Activated T-cell treated with anti-CD3 and anti-CD28 coated beads, Interleukin-2, amount 50 U/mL, for 48 hours (primary cell): ENCODE measurements around the gene ABCG4.
"Not testable (repeated sequence)": the region's sequence is repeated elsewhere in the genome, so short reads cannot be mapped to it uniquely, and the experiment has no call there.

Experiments used
- DNase-seq, 2 experiments: peaks; one replicate each; pipeline ENCODE4 v3.0.0-alpha.2; 2020

Gene ABCG4

DNA sequence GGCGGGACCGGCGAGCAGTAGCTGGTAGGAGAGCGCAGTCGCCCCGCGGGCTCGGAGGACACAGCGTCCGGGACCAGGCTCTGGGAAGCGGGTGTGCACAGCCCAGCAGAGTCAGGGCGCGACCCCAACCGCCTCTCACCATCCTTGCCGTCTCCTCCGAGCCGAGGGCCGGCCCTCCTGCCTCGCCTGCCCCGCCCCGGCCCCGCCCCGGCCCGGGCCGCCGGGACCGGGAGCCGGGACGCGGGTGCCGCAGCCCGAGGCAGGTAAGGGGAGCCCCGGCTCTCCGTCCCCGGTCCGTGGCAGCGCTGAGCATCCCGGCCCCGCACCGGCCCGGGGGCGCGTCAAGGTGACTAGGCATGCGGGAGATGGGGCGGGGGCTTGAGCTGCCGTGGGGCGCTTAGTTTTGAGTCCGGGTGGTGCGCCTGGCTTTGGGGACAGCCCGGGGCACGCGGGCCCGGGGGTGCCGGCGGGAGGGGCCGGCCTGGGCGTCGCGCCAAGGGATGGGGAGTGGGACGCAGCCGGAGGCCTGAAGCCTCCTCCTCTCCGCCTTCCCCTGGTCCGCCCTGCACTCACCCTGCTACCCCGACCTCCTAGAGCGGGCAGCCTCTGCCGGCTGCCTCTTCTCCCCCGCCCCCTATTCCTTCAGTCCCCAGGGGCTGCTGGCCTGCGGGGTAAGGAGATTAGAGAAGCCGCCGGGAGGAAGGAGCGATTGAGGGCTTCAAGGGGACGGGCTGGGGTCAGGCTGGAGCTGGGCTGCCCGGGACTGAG lies at the start of gene ABCG4:
ABCG4 (plus strand) TSS at position 35 of the 768 bp plus-strand sequence. CDS start 914 bp downstream, outside the sequence.
- peak in 1 of 2 experiments; percentile 46 for DNase-seq

DNA sequence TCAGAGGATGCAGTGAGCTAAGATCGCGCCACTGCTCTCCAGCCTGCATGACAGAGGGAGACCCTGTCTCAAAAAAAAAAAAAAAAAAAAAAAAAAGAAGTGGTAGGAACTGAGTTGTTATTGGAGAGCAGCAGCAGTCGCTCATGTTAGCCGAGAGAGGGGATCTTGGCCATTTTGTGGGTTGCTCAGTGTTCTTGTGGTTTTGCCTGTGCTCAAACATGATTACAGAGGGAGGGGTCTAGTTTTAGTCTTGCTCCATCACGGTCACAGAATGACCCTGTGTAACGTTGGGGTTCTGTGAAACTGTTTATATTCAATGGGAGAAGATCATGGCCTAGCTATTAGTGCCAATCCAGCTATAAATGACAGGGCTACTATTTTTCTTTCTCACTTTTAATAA lies 49.1 kb upstream of the ABCG4 start:
- DNase-seq = no peak

DNA sequence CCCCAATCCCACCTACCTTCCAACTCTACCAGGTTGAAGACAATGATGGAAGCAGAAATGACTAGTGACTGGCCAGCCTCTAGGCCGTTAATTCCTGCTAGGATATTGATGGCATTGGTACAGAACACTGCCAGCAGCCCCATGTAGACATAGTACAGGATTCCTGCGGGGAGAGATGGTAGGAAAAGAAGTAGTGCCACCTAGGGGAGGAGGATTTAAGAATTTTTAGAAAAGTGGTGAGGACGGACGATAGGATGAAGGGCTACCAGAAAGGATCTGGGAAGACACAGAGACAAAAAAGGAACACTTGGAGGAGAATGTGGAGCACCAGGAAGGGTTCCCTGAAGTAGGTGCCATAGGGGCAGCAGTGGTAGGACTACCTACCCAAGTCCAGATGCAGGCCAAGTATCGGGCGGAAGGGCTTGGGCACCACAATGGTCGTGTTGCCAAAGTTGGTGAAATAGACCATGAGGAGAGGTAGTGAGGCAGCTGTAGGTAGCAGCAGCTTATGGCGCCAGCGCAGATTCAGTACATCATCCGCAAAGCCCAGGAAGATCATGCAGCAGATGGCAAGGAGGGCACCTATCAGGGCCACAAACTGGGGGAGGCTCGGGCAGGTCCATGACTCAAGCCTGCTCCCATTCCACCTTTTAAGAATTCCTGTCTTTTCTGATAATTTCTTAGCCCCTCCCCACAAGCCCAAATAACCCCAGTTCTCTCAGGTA lies 48.4 kb upstream of the ABCG4 start:
- no peak for DNase-seq

DNA sequence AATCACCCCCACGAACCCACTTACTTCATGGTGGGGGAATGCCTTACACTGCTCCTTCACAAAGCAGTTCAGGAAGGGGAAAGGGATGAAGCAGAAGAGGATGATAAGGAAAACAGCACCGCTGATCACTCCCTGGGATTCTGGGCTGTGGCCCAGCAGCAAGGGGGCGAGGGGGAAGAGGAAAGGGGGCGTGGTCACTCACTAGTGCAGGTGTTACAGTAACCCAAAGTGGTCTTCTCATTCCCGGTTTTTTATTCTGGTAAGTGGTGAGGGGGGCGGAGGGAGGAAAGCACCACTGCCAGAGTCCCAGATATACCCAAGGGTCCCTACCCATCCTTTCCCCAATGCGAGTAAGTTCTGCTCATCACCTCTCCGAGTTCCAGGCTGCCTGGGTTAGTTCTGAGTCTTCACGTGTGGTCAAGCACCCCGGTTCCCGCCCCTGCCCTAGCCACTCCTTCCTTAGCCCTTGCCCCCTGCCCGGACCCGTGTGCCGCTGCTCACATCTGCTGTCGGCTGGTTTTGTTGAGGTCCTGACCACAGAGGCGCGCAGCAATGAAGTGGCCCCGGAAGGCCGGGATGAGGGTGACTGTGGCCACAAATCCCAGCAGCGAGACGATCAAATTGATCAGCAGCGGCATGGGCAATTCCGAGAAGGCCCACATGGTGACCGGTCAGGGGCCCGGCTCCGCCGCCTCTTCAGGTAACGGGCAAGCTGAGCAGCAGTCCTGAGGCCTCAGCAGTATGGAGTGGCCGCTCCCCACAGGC lies 47.7 kb upstream of the ABCG4 start:
- no peak for DNase-seq

DNA sequence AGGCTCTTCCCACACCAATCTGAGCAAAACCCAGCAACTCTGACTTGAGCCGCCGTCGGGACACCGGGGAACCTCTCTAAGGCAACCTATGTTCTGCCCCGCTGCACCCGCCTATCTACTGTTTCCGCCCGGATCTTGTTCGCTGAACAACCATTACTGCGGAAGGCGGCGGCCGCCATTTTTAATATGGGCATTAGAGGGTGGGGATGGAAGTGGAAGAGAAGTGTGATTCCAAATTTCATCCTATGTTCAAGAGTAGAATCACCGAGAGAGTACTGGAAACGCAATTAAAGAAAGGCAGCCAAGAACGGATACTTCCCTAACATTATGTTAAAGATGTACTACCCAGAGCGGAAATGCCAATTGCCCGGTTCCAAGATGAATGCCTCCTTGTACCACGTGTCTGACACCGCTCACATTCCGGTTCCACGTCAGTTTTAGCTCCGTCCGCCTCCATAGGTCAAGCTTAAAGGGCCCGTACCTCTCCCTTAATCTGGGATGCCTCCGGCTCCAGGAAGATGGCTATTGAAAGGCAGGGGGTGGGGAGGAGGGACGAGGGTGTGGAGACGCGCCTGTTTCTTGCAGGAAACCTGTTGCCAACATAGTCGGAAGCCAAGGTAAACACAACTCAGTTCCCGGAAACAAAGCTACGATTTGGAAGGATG lies 47.0 kb upstream of the ABCG4 start, which contains the start of gene DPAGT1:
DPAGT1 (minus strand) TSS at position 95 of the 665 bp plus-strand sequence. CDS start 198 bp downstream, outside the sequence.
- peak; percentile 89 to 90 for DNase-seq

DNA sequence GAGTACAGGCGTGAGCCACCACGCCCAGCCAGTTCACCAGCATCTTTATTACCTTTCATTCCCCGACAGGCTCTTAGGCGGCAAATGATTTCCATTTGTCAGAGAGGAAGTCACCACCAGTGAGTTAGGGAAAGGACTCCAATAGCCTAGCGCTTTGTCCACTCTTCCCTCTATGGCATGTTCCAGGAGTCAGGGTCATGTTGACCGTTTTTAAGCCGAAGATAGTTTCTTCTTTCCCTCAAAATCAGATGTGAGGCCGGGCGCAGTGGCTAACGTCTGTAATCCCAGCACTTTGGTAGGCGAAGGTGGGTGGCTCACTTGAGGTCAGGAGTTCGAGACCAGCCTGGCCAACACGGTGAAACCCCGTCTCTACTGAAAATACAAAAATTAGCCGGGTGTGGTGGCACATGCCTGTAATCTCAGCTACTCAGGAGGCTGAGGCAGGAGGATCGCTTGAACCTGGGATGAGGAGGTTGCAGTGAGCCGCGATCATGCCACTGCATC lies 45.6 kb upstream of the ABCG4 start:
- DNase-seq = not testable (repeated sequence)

DNA sequence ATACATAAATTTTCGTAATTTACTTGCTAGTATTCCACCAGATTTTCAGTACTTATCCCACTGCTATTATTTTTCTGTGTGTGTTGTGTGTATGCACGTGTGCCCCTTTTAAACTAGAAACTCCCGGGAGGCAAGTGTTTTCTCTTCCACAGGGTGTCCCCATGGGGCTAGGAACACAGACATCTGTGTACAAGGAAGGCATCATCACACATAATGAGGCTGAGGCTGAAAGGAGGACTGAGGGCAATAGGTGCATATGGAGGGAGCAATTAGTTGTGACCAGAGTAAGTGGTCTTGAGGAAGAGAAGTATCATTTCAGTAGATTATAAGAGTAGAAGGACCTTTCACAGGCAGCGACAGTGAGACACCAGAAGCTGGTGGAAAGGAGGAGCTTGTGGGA lies 45.1 kb upstream of the ABCG4 start:
- DNase-seq = no peak

DNA sequence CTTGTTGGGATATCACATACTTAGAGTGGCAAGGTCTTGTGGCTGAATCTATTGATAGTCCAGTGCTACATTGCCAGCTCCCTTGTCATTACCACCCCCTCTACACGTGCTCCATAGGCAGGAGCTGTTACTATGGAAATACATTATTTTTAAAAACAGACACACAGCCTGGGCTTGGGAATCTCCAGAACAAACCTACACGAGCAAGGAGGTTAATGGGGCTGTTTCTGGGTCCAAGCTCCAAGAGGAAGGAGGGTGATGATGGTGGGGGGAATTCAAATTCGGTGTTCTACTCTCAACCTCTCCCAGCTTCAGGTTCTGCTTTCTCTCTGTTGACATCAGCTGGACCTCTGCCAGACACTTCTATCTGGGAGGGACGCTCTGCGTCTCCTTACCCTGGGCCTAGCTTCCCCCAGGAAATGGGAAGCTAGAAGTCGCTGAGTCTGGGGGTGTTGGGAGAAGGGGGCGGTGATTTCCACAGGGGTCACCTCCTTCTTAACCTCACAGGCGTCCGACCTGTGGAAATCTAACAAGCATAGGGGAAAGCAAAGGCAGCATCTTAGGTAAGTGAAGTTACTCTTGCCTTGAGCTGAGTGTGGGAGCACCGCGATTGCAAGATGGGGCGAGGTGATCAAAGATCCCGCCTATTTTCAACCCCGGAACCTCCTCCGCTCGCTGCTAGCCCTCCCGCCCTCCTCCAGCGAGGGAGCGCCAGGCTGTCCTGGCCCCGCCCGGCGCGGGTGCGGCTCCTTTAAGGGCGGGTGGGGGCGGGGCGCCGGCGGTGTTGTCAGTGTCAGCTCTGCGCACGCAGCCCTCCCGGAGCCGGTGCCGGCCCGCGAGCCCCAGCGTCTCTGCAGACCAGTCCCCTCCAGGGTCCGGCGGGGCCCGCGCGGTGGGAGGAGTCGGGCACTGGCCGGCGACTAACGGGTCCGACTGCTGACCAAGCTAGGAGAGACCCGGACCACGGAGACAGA lies 42.0 kb upstream of the ABCG4 start, which contains the start of gene C2CD2L:
C2CD2L (plus strand) TSS at position 781 of the 974 bp plus-strand sequence. CDS start 398 bp downstream, outside the sequence.
- DNase-seq = peak; percentile 90 to 93

DNA sequence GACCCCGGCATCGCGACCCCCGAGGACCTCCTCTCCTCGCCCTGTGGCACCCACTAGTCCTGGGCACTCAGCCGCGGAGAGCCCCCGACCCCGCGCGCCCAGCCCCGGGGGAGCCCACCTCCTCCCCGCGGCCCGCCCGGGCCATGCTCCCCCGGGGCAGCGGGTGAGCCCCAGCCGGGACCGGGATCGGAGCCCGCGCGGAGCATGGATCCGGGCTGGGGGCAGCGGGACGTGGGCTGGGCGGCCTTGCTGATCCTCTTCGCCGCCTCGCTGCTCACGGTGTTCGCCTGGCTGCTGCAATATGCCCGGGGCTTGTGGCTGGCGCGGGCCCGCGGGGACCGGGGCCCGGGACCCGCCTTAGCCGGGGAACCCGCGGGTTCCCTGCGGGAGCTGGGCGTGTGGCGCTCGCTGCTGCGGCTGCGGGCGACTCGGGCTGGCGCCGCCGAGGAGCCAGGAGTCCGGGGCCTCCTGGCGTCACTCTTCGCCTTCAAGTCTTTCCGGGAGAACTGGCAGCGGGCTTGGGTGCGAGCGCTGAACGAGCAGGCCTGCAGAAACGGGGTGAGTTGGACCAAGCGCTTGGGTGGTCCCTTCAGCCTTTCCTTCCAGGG lies 41.2 kb upstream of the ABCG4 start:
- no peak for DNase-seq

DNA sequence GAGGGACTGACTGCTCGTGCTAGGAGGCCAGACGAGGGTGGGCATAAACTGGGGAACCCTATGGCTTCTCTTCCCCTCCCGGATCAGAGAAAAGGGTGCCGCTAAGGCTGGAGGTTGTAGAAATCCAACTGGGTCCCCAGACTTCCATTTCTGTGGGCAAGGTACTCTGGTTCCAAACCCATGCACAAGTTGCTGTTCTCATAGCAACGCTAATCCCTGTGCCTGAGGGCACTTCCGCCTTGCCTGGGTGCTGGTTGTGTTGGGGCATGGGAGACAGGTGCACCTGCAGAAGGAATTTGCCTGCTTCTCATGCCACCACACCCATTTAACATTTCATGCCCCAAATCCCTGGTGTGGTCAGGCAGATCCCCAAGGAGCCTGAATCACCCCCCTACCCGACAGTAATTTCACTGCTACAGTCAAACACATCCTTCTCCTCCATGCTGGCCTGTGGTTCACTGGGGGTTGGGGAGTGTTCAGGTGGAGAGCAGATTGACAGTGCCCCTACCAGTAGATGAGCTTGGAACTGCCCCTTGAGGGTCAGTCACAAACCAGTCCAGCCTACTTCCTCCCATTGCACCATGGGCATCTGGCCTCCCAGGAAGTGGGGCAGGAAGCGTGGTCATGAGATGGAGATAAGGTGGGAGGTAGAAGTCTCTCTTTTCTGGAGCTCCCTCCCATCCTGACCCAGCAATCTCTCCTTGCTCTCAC lies 40.6 kb upstream of the ABCG4 start:
- peak; percentile 61 to 66 for DNase-seq

DNA sequence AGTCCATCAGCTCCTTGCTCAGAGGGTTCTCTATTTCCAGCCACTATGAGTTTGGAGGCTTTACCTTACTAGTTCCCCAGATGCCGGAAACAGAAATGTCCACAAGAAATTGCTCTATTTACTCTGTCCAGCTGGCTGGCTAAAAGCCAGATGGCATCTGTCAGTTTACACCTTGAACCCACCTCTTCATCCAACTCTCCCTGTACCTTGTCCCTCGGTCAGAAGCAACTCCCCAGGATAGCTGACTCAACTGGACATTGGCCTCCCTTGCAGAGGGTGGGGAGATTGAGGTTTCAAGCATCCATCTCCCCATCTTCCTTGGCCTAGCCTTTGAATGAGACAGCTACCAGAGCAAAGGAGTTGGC lies 40.0 kb upstream of the ABCG4 start:
- DNase-seq = no peak

DNA sequence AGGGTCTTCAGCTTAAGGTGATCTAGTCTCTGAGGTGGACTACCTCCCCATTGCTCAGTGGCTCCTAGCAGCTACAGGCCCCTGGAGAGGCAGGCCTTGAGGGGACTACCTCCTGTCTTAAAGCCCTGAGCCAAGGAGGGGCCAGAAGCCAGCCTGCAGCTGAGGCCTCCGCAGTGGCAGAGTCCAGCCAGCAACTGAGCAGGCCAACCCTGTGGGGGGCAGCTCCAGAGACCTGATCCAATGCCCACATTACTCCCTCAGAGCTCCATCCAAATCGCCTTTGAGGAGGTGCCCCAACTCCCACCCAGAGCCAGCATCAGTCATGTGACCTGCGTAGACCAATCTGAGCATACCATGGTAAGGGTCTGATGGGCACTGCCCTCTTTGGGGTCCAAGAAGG lies 39.0 kb upstream of the ABCG4 start:
- DNase-seq = no peak

DNA sequence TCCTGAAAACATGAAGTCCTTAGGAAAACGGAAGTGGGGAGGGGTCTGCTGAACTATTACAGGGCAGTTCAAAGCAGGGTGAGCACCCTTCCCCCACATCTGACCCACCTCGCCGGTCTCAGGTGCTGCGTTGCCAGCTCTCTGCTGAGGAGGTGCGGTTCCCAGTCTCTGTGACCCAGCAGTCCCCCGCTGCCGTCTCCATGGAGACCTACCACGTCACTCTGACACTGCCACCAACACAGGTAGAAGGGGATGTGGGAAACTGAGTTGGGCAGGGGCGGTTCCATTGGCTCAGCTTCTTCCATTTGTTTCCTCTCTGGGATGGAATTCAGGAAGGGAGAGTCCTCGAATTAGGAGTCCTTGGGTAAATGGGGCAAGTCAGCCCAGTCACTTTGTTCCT lies 38.4 kb upstream of the ABCG4 start:
- no peak for DNase-seq

DNA sequence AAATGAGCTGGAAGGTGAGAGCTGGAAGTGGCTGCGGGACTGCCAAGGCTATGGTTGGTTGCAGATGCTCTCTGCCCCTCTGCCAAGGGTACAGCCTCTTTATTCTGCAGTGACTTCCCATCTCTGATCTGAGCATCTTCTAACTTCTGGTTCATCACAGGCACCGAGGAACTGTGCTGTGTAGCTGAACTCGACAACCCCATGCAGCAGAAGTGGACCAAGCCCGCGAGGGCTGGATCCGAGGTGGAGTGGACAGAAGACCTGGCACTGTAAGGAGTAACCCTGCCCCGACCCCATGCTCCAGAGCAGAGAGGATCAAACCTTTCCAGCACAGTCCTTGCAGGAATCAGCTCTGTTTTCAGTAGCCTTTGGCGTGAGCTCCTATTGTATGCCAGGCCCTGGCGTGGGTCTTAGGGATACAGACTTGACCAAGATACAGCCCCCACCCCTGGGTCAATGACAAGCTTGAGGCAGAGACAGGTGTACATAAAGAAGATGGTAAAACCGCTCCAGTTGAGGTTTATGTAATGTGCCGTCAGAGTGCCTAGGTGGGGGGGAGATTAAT lies 37.4 kb upstream of the ABCG4 start:
- DNase-seq = no peak

DNA sequence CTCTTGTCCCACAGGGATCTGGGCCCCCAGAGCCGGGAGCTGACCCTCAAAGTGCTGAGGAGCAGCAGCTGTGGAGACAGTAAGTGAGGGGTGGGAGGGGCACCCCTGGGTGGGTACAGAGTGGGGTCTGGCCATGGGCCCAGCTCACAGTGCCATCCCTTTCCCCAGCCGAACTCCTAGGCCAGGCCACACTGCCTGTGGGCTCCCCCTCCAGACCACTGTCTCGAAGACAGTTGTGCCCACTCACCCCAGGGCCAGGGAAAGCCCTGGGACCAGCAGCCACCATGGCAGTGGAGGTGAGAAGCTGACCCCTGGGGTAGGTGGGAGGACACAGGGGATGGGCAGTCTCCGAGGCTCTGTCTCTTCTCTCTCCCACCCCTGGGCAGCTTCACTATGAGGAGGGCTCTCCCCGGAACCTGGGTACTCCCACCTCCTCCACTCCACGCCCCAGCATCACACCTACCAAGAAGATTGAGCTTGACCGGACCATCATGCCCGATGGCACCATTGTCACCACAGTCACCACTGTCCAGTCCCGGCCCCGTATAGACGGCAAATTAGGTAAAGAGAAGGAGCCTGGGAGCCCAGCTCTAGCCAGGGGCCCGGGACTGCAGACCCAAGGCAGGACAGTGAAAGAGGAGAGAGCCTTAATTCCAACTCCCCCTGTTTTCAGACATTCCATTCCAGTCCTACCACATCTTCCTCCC lies 36.4 kb upstream of the ABCG4 start:
- no peak for DNase-seq

DNA sequence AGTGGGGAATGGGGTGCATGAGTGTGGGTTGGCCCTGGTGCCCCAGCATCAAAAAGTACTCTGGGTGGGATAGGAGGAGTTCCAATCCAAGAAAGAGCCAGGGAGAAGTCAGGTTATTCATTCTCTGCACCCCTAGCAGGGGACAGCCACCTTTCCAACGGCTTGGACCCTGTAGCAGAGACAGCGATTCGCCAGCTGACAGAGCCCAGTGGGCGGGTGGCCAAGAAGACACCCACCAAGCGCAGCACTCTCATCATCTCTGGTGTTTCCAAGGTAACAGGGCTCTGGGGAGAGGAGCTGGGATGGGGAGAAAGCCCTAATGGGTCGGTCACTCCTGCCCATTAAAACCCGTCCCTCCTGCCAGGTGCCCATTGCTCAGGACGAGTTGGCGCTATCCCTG lies 35.1 kb upstream of the ABCG4 start:
- DNase-seq = no peak

DNA sequence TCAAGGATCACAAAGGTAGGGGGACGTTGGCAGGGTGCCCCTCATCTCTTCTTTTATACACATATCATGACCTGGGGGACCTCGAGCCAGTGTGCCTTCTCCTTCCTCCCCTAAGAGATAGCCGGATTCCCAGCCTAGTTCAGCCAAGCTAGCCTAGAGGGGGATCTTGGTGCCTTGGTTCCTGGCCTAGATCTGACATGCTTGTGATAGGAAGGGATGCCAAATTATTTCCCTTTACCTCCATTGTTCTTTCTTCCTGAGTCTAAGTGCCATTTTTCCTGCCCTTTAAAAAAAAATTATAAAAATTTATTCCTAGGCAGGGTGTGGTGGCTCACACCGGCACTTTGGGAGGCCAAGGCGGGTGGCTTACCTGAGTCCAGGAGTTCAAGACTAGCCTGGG lies 34.5 kb upstream of the ABCG4 start:
- no peak for DNase-seq

DNA sequence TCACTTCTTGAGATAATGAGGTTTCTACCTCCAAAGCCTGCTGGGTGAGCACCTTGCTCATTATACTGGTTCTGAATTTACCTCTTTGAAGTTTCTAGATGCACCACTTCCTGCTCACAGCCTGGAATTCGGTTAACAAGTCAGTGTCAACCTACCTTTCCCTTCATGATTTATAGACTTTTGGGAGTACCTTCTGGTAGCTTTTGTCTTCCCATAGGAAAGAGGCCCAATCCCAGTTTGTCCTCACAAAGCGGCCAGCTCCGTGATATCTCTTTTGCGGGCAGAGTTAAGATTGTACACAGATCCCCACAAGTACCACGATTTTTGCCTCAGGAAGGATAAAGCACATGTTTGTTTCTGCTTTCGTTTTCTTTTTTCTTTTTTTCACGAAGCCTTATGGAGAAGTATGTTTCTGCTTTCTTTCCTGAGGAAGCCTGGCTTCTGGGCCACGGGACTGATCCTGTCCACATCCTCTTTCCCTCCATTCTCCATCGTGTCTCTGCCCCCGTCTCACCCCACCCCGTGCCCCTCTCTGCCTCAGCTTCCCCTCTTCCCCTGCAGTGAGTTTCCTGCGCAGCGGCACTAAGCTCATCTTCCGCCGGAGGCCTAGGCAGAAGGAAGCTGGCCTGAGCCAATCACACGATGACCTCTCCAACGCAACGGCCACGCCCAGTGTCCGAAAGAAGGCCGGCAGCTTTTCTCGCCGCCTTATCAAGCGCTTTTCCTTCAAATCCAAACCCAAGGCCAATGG lies 33.2 kb upstream of the ABCG4 start:
- peak; percentile 46 to 50 for DNase-seq

DNA sequence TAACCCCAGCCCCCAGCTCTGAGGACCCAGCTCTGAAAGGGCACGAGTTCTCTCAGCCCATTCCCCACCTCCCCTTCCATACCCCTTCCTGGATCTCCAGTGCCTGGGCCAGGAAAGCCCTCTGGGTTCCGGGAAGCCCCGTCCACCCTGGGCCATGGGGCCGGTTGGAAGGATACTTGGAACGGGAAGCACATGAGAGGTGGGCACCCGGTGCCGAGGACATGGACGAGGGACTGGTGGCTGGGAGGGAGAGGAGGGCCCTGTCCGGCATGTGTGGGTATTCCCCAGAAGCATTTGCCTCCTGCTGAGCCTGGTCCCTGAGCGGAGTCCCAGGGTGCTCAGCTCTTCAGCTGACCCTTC lies 32.6 kb upstream of the ABCG4 start:
- no peak for DNase-seq
